CD14-positive monocyte (primary cell): ENCODE measurements around the gene SLC39A3. TPM values are rescaled to one million over a fixed set of nuclear protein-coding genes. Genes with fewer than 3 reads are reported as not detected.

ENCODE experiments used
- DNase-seq, 3 donors: peaks; one replicate each; pipeline ENCODE4 v3.0.0-alpha.2; 2011 to 2022
- H2AFZ ChIP-seq: 2 replicates; pipeline ENCODE4 v1.6.0; 2012; ENCODE audit warnings: mild to moderate bottlenecking, low read depth, low read length, inconsistent platforms; ENCODE audit not compliant: insufficient read depth, poor library complexity, severe bottlenecking
- H3K27ac ChIP-seq, 2 donors: 1 replicate in 1 of 2; 2 replicates in 1 of 2; pipeline ENCODE4 v1.5.1; 2012 to 2013; ENCODE audit warnings: low read length in 2 of 2, control low read depth in 1 of 2, inconsistent platforms in 1 of 2, low read depth in 1 of 2, mild to moderate bottlenecking in 1 of 2
- H3K27me3 ChIP-seq, 2 donors: one replicate each; pipeline versions ENCODE4 v1.6.0 to v1.6.1; 2011 to 2013; ENCODE audit warnings: low read length in 2 of 2; ENCODE audit not compliant: control insufficient read depth in 2 of 2, insufficient read depth in 2 of 2
- H3K36me3 ChIP-seq, 2 donors: replicated peaks in 1 of 2; 1 replicate in 1 of 2; 2 replicates in 1 of 2; pipeline versions ENCODE4 v1.5.1 to v1.6.1; 2012 to 2013; ENCODE audit warnings: low read length in 2 of 2, control low read depth in 1 of 2, inconsistent platforms in 1 of 2, mild to moderate bottlenecking in 1 of 2; ENCODE audit not compliant: insufficient read depth in 2 of 2, control insufficient read depth in 1 of 2
- H3K4me1 ChIP-seq, 2 donors: 1 replicate in 1 of 2; 2 replicates in 1 of 2; pipeline versions ENCODE4 v1.5.1 to v1.6.1; 2012 to 2013; ENCODE audit warnings: low read length in 2 of 2, control low read depth in 1 of 2, inconsistent platforms in 1 of 2, mild to moderate bottlenecking in 1 of 2, moderate library complexity in 1 of 2; ENCODE audit not compliant: insufficient read depth in 2 of 2, control insufficient read depth in 1 of 2
- H3K4me2 ChIP-seq: replicated peaks from 2 replicates; pipeline ENCODE3; 2012; ENCODE audit warnings: low read length, moderate library complexity, mild to moderate bottlenecking; ENCODE audit not compliant: poor library complexity, severe bottlenecking; ENCODE audit errors: extremely low read depth
- H3K4me3 ChIP-seq, 3 experiments: fragments of 200-600 bp in 1 of 3; sonication (generic) in 1 of 3; replicated peaks in 1 of 3; 1 replicate in 2 of 3; 2 replicates in 1 of 3; pipeline ENCODE4 v1.5.1; 2011 to 2013; ENCODE audit warnings: low read length in 3 of 3, mild to moderate bottlenecking in 3 of 3, control low read depth in 2 of 3, low read depth in 2 of 3, inconsistent platforms in 1 of 3, moderate library complexity in 1 of 3
- H3K79me2 ChIP-seq: 2 replicates; pipeline ENCODE4 v1.6.0; 2012; ENCODE audit warnings: mild to moderate bottlenecking, control low read depth, inconsistent platforms, low read length, moderate library complexity; ENCODE audit not compliant: insufficient read depth
- H3K9ac ChIP-seq: 2 replicates; pipeline ENCODE4 v1.6.0; 2017; ENCODE audit warnings: low read length, mild to moderate bottlenecking; ENCODE audit not compliant: insufficient read depth, poor library complexity, severe bottlenecking
- H3K9me3 ChIP-seq, 2 donors: replicated peaks in 1 of 2; 1 replicate in 1 of 2; 2 replicates in 1 of 2; pipeline versions ENCODE4 v1.5.1 to v1.6.1; 2012 to 2013; ENCODE audit warnings: low read length in 2 of 2, control low read depth in 1 of 2; ENCODE audit not compliant: control insufficient read depth in 1 of 2, insufficient read depth in 1 of 2
- H4K20me1 ChIP-seq: 2 replicates; pipeline ENCODE4 v1.6.0; 2012; ENCODE audit warnings: mild to moderate bottlenecking, low read length, control low read depth, moderate library complexity; ENCODE audit not compliant: insufficient read depth
- H3K27ac Mint-ChIP-seq, 7 donors: one replicate each; pipeline ENCODE4 v1.8.0; 2020; ENCODE audit warnings: mild to moderate bottlenecking in 7 of 7, mixed read lengths in 7 of 7, moderate library complexity in 6 of 7, inconsistent platforms in 2 of 7
- H3K27me3 Mint-ChIP-seq, 3 donors: one replicate each; pipeline ENCODE4 v1.8.0; 2021 to 2022; ENCODE audit warnings: low read depth in 3 of 3, mild to moderate bottlenecking in 3 of 3, mixed read lengths in 3 of 3, moderate library complexity in 3 of 3, inconsistent platforms in 1 of 3
- H3K36me3 Mint-ChIP-seq, 2 donors: one replicate each; pipeline ENCODE4 v1.8.0; 2020; ENCODE audit warnings: mixed read lengths in 2 of 2, inconsistent platforms in 1 of 2, mild to moderate bottlenecking in 1 of 2
- H3K4me1 Mint-ChIP-seq: one replicate; pipeline ENCODE4 v1.8.0; 2020; ENCODE audit warnings: mild to moderate bottlenecking, mixed read lengths
- H3K4me3 Mint-ChIP-seq, 2 donors: one replicate each; pipeline ENCODE4 v1.8.0; 2020; ENCODE audit warnings: mild to moderate bottlenecking in 2 of 2, mixed read lengths in 2 of 2, moderate library complexity in 1 of 2
- H3K9me3 Mint-ChIP-seq, 7 donors: one replicate each; pipeline ENCODE4 v1.8.0; 2020 to 2022; ENCODE audit warnings: mixed read lengths in 7 of 7, mild to moderate bottlenecking in 6 of 7, moderate library complexity in 6 of 7, inconsistent platforms in 2 of 7
- CTCF ChIP-seq: fragments of 200-600 bp; IDR thresholded peaks from one replicate; pipeline ENCODE4 v1.8.0; 2022; ENCODE audit warnings: antibody characterized with exemption, mild to moderate bottlenecking
- WGBS: methylation state at CpG from one replicate; pipeline ENCODE4 v1.1.5; 2013; ENCODE audit warnings: missing lambda C conversion rate; ENCODE audit not compliant: insufficient coverage; 5-methylcytosine and 5-hydroxymethylcytosine counted together
- intact Hi-C, 2 donors: fragments of 100-400 bp; cut with micrococcal nuclease; formaldehyde crosslinking; loops; one replicate each; pipeline versions ENCODE4 v1.15.0 to v1.15.1; 2023
- polyA plus RNA-seq, 3 donors: library from polyadenylated mRNA; depleted of rRNA in 1 of 3; unstranded in 2 of 3; stranded (reverse) in 1 of 3; fragments of 300-500 nt in 2 of 3; fragments of >200 nt in 1 of 3; fragmentation: Illumina TruSeq in 2 of 3; gene quantifications; 1 replicate in 2 of 3; 2 replicates in 1 of 3; pipeline ENCODE4 v1.2.3, GENCODE V29; 2012 to 2021

Gene SLC39A3
- polyA plus RNA-seq, 3 donors = 14.2 to 39.5 (median 37.0) TPM

GRCh38 chr19:2721570-2722540 is 18.0 kb downstream of the SLC39A3 start:
- no peaks in the 10 kb centered on the region for H3K36me3 Mint-ChIP-seq
- intact Hi-C loops = no loop called here
- Histone ChIP-seq H3K4me3 (no peak overlapping the region), H3K4me2 (peak overlapping the region; percentile 43), H3K9me3 (peaks cover 0 to 7% of the 10 kb centered on the region in 2 donors), H3K4me1 (peaks cover 9 to 10% of the 10 kb centered on the region in 2 donors), H3K9ac (no peak overlapping the region), H2AFZ (no peak overlapping the region), H3K27me3 (peaks cover 12 to 38% of the 10 kb centered on the region in 2 donors), H3K79me2 (no peaks in the 10 kb centered on the region), H3K36me3 (no peaks in the 10 kb centered on the region), H3K27ac (no peak overlapping the region), H4K20me1 (no peaks in the 10 kb centered on the region)
- peaks cover 7% of the 10 kb centered on the region for H3K4me1 Mint-ChIP-seq
- no peak for TF ChIP-seq CTCF
- peaks cover 0 to 7% (median 6%) of the 10 kb centered on the region in 7 donors for H3K9me3 Mint-ChIP-seq
- H3K27me3 Mint-ChIP-seq = peaks cover 32 to 72% (median 51%) of the 10 kb centered on the region in 3 donors
- WGBS = 31% methylated on average over 33 of the region's 39 CpGs
- peak overlapping the region; percentile 55 to 81 for H3K4me3 Mint-ChIP-seq
- no peak for DNase-seq
- no peak overlapping the region for H3K27ac Mint-ChIP-seq

- Mint-ChIP-seq H3K27me3 (peaks cover 25 to 66% (median 43%) of the 10 kb centered on the region in 3 donors), H3K4me1 (peaks cover 7% of the 10 kb centered on the region), H3K4me3 (peak within 1 kb of the TSS; percentile 55 to 81), H3K36me3 (no peaks in the 10 kb centered on the region), H3K27ac (no peak within 1 kb of the TSS), H3K9me3 (peaks cover 0 to 7% (median 6%) of the 10 kb centered on the region in 7 donors)
- Histone ChIP-seq H3K9ac (no peak within 1 kb of the TSS), H4K20me1 (no peaks in the 10 kb centered on the region), H3K36me3 (no peaks in the 10 kb centered on the region), H3K4me3 (no peak within 1 kb of the TSS), H3K79me2 (no peaks in the 10 kb centered on the region), H3K4me2 (peak within 1 kb of the TSS; percentile 43), H3K27ac (no peak within 1 kb of the TSS), H3K9me3 (peaks cover 2 to 9% of the 10 kb centered on the region in 2 donors), H2AFZ (no peak within 1 kb of the TSS), H3K27me3 (peaks cover 12 to 32% of the 10 kb centered on the region in 2 donors), H3K4me1 (peaks cover 9 to 10% of the 10 kb centered on the region in 2 donors)
- DNase-seq = no peak
- TF ChIP-seq CTCF = no peak
- intact Hi-C loops = no loop called here
- WGBS = under 1% methylated on average over 63 of the region's 100 CpGs
Measured at GRCh38 chr19:2720777-2721569, 18.8 kb downstream of the SLC39A3 start, which contains the start of gene DIRAS1. DIRAS1 (minus strand) TSS chr19:2721372; CDS start chr19:2717806, 3,566 bp downstream.
